Fibroblast of upper back skin (primary cell): ENCODE results near the gene RXYLT1.
"Not testable (repeated sequence)": the region's sequence is repeated elsewhere in the genome, so short reads cannot be mapped to it uniquely, and the experiment has no call there.

ENCODE experiments used
- DNase-seq: peaks from one replicate; pipeline ENCODE4 v3.0.0-alpha.2; 2013

Gene RXYLT1

GRCh38 chr12:63804746-63805145 is 25.0 kb downstream of the RXYLT1 start:
- DNase-seq, result no peak

- DNase-seq, result no peak
Measured at GRCh38 chr12:63805704-63806672, 26.3 kb downstream of the RXYLT1 start.

GRCh38 chr12:63808631-63809030 is 28.9 kb downstream of the RXYLT1 start:
- DNase-seq, result peak; percentile 21

GRCh38 chr12:63809566-63809965 is 29.9 kb downstream of the RXYLT1 start:
- peak; percentile 5 for DNase-seq

- DNase-seq, result no peak
Measured at GRCh38 chr12:63811334-63811733, 31.6 kb downstream of the RXYLT1 start.

- DNase-seq, result no peak
Measured at GRCh38 chr12:63811755-63812154, 32.0 kb downstream of the RXYLT1 start.

GRCh38 chr12:63814146-63814772 is 34.5 kb downstream of the RXYLT1 start:
- peak; percentile 3 for DNase-seq

- DNase-seq, result no peak
Measured at GRCh38 chr12:63815482-63815852, 35.8 kb downstream of the RXYLT1 start.

GRCh38 chr12:63816031-63816430 is 36.3 kb downstream of the RXYLT1 start:
- no peak for DNase-seq

GRCh38 chr12:63820427-63820826 is 40.7 kb downstream of the RXYLT1 start:
- no peak for DNase-seq

GRCh38 chr12:63821781-63822251 is 42.1 kb downstream of the RXYLT1 start:
- peak; percentile 55 for DNase-seq

- DNase-seq, result peak; percentile 90
Measured at GRCh38 chr12:63822352-63822751, 42.6 kb downstream of the RXYLT1 start.

- no peak for DNase-seq
Measured at GRCh38 chr12:63823040-63823439, 43.3 kb downstream of the RXYLT1 start.

GRCh38 chr12:63826006-63826585 is 46.4 kb downstream of the RXYLT1 start:
- DNase-seq, result peak; percentile 64

GRCh38 chr12:63828867-63829266 is 49.2 kb downstream of the RXYLT1 start:
- no peak for DNase-seq

GRCh38 chr12:63836046-63836445 is 56.3 kb downstream of the RXYLT1 start:
- DNase-seq, result no peak

- no peak for DNase-seq
Measured at GRCh38 chr12:63836936-63837335, 57.2 kb downstream of the RXYLT1 start.

GRCh38 chr12:63838411-63838810 is 58.7 kb downstream of the RXYLT1 start:
- no peak for DNase-seq

- DNase-seq, result no peak
Measured at GRCh38 chr12:63841011-63841410, 61.3 kb downstream of the RXYLT1 start.

- no peak for DNase-seq
Measured at GRCh38 chr12:63841571-63841970, 61.9 kb downstream of the RXYLT1 start.

GRCh38 chr12:63842750-63843149 is 63.0 kb downstream of the RXYLT1 start:
- not testable (repeated sequence) for DNase-seq

GRCh38 chr12:63843254-63843720 is 63.6 kb downstream of the RXYLT1 start:
- DNase-seq, result no peak

GRCh38 chr12:63843721-63844390 is 64.1 kb downstream of the RXYLT1 start:
- peak; percentile 92 for DNase-seq
